ENCODE data around the gene RAMACL. TPM values are rescaled to one million over a fixed set of nuclear protein-coding genes. Genes with fewer than 3 reads are reported as not detected.
"Not testable (repeated sequence)": the region's sequence is repeated elsewhere in the genome, so short reads cannot be mapped to it uniquely, and the experiment has no call there.

Gene RAMACL
- total RNA-seq (2014; rRNA removed; shearing (Covaris generic)), result 0.18 TPM in 1 of 2 replicates, not detected in the other

GRCh38 chr6:166586424-166587156, at the start of gene RAMACL:
Gene RAMACL, minus strand, starts transcription at chr6:166586678. Its CDS starts 201 bp downstream, at chr6:166586477.
- Histone ChIP-seq H3K36me3 (replicated peaks; ENCODE audit: control insufficient read depth, insufficient read depth, low read length) (no peaks in the 10 kb centered on the region), H3K4me3 (ENCODE audit: insufficient read depth, low read depth, low read length) (no peak within 1 kb of the TSS), H3K27me3 (ENCODE audit: control insufficient read depth, insufficient read depth, low read length) (no peaks in the 10 kb centered on the region)
- peak; percentile 92 for DNase-seq

- H3K27me3 ChIP-seq (ENCODE audit: control insufficient read depth, insufficient read depth, low read length), result no peaks in the 10 kb centered on the region
- DNase-seq, result no peak
- H3K4me3 ChIP-seq (ENCODE audit: insufficient read depth, low read depth, low read length), result no peak overlapping the region
- no peaks in the 10 kb centered on the region for H3K36me3 ChIP-seq (replicated peaks; ENCODE audit: control insufficient read depth, insufficient read depth, low read length)
Measured at GRCh38 chr6:166635013-166635970, 48.8 kb upstream of the RAMACL start.

GRCh38 chr6:166634581-166634980, 48.1 kb upstream of the RAMACL start:
- DNase-seq; H3K36me3 ChIP-seq (replicated peaks; ENCODE audit: control insufficient read depth, insufficient read depth, low read length); H3K4me3 ChIP-seq (ENCODE audit: insufficient read depth, low read depth, low read length); H3K27me3 ChIP-seq (ENCODE audit: control insufficient read depth, insufficient read depth, low read length): not testable (repeated sequence)

- no peak overlapping the region for H3K4me3 ChIP-seq (ENCODE audit: insufficient read depth, low read depth, low read length)
- H3K27me3 ChIP-seq (ENCODE audit: control insufficient read depth, insufficient read depth, low read length), result peaks cover 5% of the 10 kb centered on the region
- DNase-seq, result no peak
- no peaks in the 10 kb centered on the region for H3K36me3 ChIP-seq (replicated peaks; ENCODE audit: control insufficient read depth, insufficient read depth, low read length)
Measured at GRCh38 chr6:166633732-166634535, 47.5 kb upstream of the RAMACL start.

- no peak overlapping the region for H3K4me3 ChIP-seq (ENCODE audit: insufficient read depth, low read depth, low read length)
- no peak for DNase-seq
- H3K36me3 ChIP-seq (replicated peaks; ENCODE audit: control insufficient read depth, insufficient read depth, low read length), result no peaks in the 10 kb centered on the region
- peaks cover 10% of the 10 kb centered on the region for H3K27me3 ChIP-seq (ENCODE audit: control insufficient read depth, insufficient read depth, low read length)
Measured at GRCh38 chr6:166632731-166633130, 46.3 kb upstream of the RAMACL start.

DNA sequence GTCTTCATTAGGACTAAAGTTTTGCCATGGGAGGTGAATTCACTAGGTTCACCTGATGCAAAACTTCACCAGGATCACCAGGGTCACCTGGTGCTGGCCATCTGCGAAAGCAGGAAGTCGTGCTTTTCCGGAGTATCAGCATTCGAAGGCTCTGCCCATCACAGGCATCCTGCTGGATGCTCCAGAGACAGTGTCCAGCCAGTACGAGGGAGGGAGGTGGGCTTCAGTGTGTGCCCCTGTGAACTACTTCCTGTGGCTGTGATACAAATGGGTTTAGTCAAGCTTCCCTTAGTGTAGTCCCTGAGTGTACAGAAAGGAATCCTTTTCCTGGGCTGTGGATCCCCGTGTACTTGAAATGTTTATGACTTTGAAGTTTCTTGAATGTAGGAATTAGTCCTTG, 44.0 kb upstream of the RAMACL start:
- Histone ChIP-seq H3K4me3 (ENCODE audit: insufficient read depth, low read depth, low read length) (no peak overlapping the region), H3K36me3 (replicated peaks; ENCODE audit: control insufficient read depth, insufficient read depth, low read length) (no peaks in the 10 kb centered on the region), H3K27me3 (ENCODE audit: control insufficient read depth, insufficient read depth, low read length) (peaks cover 19% of the 10 kb centered on the region)
- DNase-seq, result no peak

- no peak for DNase-seq
- Histone ChIP-seq H3K36me3 (replicated peaks; ENCODE audit: control insufficient read depth, insufficient read depth, low read length) (no peaks in the 10 kb centered on the region), H3K27me3 (ENCODE audit: control insufficient read depth, insufficient read depth, low read length) (peaks cover 19% of the 10 kb centered on the region), H3K4me3 (ENCODE audit: insufficient read depth, low read depth, low read length) (no peak overlapping the region)
Measured at GRCh38 chr6:166629628-166630027, 43.1 kb upstream of the RAMACL start.

- Histone ChIP-seq H3K36me3 (replicated peaks; ENCODE audit: control insufficient read depth, insufficient read depth, low read length) (no peaks in the 10 kb centered on the region), H3K4me3 (ENCODE audit: insufficient read depth, low read depth, low read length) (peak overlapping the region; percentile 54), H3K27me3 (ENCODE audit: control insufficient read depth, insufficient read depth, low read length) (peaks cover 19% of the 10 kb centered on the region)
- peak; percentile 89 for DNase-seq
Measured at GRCh38 chr6:166627875-166628801, 41.7 kb upstream of the RAMACL start.

DNA sequence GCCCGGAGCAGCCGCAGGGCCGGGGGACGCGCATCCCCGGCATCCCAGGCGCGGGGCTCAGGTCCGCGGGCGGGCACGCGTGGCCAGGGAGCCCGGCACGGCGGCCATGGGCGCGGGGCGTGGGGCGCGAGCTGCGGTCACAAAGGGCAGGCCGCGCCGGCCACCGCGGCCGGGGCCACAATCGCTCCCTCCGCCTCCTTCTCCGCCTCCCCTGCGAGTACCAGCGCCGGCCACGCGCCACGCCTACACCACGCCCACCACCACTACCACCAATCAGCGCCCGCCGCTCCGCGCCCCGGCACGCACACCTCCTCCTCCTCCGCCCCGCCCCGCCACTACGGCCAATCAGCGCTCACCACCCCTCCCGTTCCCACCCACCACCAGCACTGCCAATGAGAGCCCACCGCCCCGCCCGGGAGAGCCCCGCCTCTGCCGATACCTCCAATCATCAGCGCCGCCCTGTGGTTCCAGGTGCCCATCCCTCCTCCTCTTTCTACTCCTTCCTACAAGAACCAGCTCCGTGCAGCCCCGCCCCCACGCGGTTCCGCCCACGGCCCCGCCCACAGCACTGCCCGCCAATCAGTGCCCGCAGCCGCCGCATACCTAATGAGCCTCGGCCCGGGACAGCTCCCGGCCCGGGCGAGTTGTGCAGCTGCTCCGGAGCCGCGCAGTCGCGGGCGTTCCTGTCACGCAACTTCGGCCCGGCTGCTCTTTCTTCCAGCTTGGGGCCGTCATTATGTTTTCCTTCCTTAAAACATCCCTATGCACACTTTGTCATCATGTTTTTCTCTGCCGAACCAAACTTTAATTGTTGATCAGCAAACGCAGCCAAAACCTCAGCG, 40.8 kb upstream of the RAMACL start, which contains the start of gene RPS6KA2:
Gene RPS6KA2 (minus strand): TSS at position 219 of the 842 bp plus-strand sequence. CDS start 232 bp downstream, outside the sequence.
- peak; percentile 99 for DNase-seq
- Histone ChIP-seq H3K36me3 (replicated peaks; ENCODE audit: control insufficient read depth, insufficient read depth, low read length) (no peaks in the 10 kb centered on the region), H3K27me3 (ENCODE audit: control insufficient read depth, insufficient read depth, low read length) (peaks cover 19% of the 10 kb centered on the region), H3K4me3 (ENCODE audit: insufficient read depth, low read depth, low read length) (peak within 1 kb of the TSS; percentile 76)

DNA sequence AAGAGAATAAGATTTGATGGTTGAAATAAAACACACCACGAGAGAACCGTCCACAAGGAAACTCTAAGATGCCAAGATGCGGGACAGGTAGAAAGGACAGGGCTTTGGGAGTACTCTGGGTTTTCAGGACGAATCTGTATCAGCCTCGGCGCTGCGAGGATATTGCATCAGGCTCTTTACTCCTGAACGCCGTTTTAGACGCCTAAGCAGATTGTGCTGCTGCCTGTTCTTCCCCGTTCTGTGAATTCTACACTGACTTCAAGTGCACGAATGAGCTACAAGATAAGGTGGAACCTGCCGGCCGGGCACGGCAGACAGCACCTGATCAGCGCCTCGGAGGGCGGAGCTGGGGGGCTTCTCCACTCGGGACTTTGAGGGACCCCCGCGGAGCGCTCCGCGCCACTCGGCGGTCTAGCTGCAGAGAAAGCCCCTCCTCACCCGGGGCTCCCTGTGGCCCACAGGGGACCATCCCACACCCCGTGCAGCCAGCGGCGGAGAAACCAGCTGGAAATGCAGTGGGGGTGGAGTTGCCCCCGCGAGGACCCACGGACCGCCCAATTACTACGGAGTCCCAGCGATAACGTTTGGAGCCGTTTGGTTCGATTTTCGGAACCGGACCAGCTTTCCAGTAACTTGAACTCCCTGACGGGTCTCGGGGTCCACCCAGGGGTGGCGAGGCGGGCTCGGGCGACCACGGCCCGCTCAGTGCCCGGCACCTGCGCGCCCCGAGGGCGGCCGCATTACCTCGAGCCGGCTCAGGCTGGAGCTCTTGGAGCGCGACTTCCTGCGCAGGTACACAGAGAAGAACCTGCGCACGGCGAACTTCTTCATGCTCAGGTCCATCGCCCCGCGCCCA, 39.9 kb upstream of the RAMACL start:
- DNase-seq, result peak; percentile 66
- Histone ChIP-seq H3K27me3 (ENCODE audit: control insufficient read depth, insufficient read depth, low read length) (peaks cover 19% of the 10 kb centered on the region), H3K36me3 (replicated peaks; ENCODE audit: control insufficient read depth, insufficient read depth, low read length) (no peaks in the 10 kb centered on the region), H3K4me3 (ENCODE audit: insufficient read depth, low read depth, low read length) (peak overlapping the region; percentile 76)

- H3K27me3 ChIP-seq (ENCODE audit: control insufficient read depth, insufficient read depth, low read length), result peaks cover 19% of the 10 kb centered on the region
- no peak overlapping the region for H3K4me3 ChIP-seq (ENCODE audit: insufficient read depth, low read depth, low read length)
- no peak for DNase-seq
- H3K36me3 ChIP-seq (replicated peaks; ENCODE audit: control insufficient read depth, insufficient read depth, low read length), result no peaks in the 10 kb centered on the region
Measured at GRCh38 chr6:166625356-166625755, 38.9 kb upstream of the RAMACL start.

- H3K36me3 ChIP-seq (replicated peaks; ENCODE audit: control insufficient read depth, insufficient read depth, low read length), result no peaks in the 10 kb centered on the region
- no peak for DNase-seq
Measured at GRCh38 chr6:166624275-166624674, 37.8 kb upstream of the RAMACL start.

More at GRCh38 chr6:166624275-166624674, 37.8 kb upstream of the RAMACL start:
- H3K27me3 ChIP-seq (ENCODE audit: control insufficient read depth, insufficient read depth, low read length), result peaks cover 16% of the 10 kb centered on the region
- no peak overlapping the region for H3K4me3 ChIP-seq (ENCODE audit: insufficient read depth, low read depth, low read length)
